SHP77 treated with DMSO at 0.1 percent for 48 hours (cell line): ENCODE data around the gene SH2D6.
"Not testable (repeated sequence)": the region's sequence is repeated elsewhere in the genome, so short reads cannot be mapped to it uniquely, and the experiment has no call there.

Source experiments
- DNase-seq: peaks from one replicate; lab custom pipeline; 2025; lab: John Stamatoyannopoulos, UW

Gene SH2D6

GRCh38 chr2:85470850-85471800 is 52.6 kb downstream of the SH2D6 start:
- no peak for DNase-seq

GRCh38 chr2:85472261-85472660 is 53.7 kb downstream of the SH2D6 start:
- DNase-seq, result no peak

GRCh38 chr2:85475799-85476490 is 57.4 kb downstream of the SH2D6 start:
- DNase-seq, result no peak

- no peak for DNase-seq
These were observed 58.1 kb downstream of the SH2D6 start for GRCh38 chr2:85476624-85477023.

GRCh38 chr2:85477884-85478283 is 59.4 kb downstream of the SH2D6 start:
- no peak for DNase-seq

GRCh38 chr2:85481818-85482777 is 63.6 kb downstream of the SH2D6 start:
- no peak for DNase-seq

- DNase-seq, result not testable (repeated sequence)
These were observed 66.1 kb downstream of the SH2D6 start for GRCh38 chr2:85484615-85485014.

GRCh38 chr2:85485815-85486214 is 67.3 kb downstream of the SH2D6 start:
- DNase-seq, result no peak
